GM23248 (cell line): ENCODE data around the gene GPLD1. TPM values are rescaled to one million over a fixed set of nuclear protein-coding genes. Genes with fewer than 3 reads are reported as not detected.

Source experiments
- DNase-seq: peaks from one replicate; pipeline ENCODE4 v3.0.0-alpha.2; 2015
- H2AFZ ChIP-seq: fragments of 200-600 bp; sonication (generic); 2 replicates; pipeline ENCODE4 v1.6.1; 2016; ENCODE audit warnings: antibody characterized with exemption
- H3F3A ChIP-seq: fragments of 200-600 bp; sonication (generic); 2 replicates; pipeline ENCODE4 v1.6.1; 2016; ENCODE audit warnings: mild to moderate bottlenecking, antibody characterized with exemption, mixed run types; ENCODE audit not compliant: insufficient read depth
- H3K27ac ChIP-seq: fragments of 200-600 bp; sonication (generic); 2 replicates; pipeline ENCODE4 v1.5.1; 2016; ENCODE audit warnings: mild to moderate bottlenecking
- H3K27me3 ChIP-seq: fragments of 200-600 bp; sonication (generic); replicated peaks from 2 replicates; pipeline ENCODE4 v1.6.1; 2016; ENCODE audit warnings: mild to moderate bottlenecking; ENCODE audit not compliant: insufficient read depth
- H3K36me3 ChIP-seq: fragments of 200-600 bp; sonication (generic); 2 replicates; pipeline ENCODE4 v1.6.1; 2016; ENCODE audit warnings: low read depth, mild to moderate bottlenecking
- H3K4me1 ChIP-seq: fragments of 200-600 bp; sonication (generic); 2 replicates; pipeline ENCODE4 v1.6.1; 2016; ENCODE audit warnings: mild to moderate bottlenecking; ENCODE audit not compliant: insufficient read depth
- H3K4me2 ChIP-seq: fragments of 200-600 bp; sonication (generic); one replicate; pipeline ENCODE4 v1.6.1; 2016; ENCODE audit warnings: mild to moderate bottlenecking; ENCODE audit not compliant: unreplicated experiment
- H3K4me3 ChIP-seq: fragments of 200-600 bp; sonication (generic); 2 replicates; pipeline ENCODE4 v1.5.1; 2016; ENCODE audit warnings: mild to moderate bottlenecking
- H3K79me2 ChIP-seq: fragments of 200-600 bp; sonication (generic); 2 replicates; pipeline ENCODE4 v1.6.1; 2016; ENCODE audit warnings: mild to moderate bottlenecking; ENCODE audit not compliant: insufficient read depth
- H3K9ac ChIP-seq: fragments of 200-600 bp; sonication (generic); 2 replicates; pipeline ENCODE4 v1.6.1; 2016; ENCODE audit warnings: mild to moderate bottlenecking
- H3K9me2 ChIP-seq: fragments of 200-600 bp; sonication (generic); 2 replicates; pipeline ENCODE4 v1.6.1; 2016; ENCODE audit warnings: mixed run types, mild to moderate bottlenecking, moderate library complexity; ENCODE audit not compliant: insufficient read depth
- H3K9me3 ChIP-seq: fragments of 200-600 bp; sonication (generic); one replicate; pipeline ENCODE4 v1.6.1; 2017; ENCODE audit warnings: low read depth
- H4K20me1 ChIP-seq: fragments of 200-600 bp; sonication (generic); 2 replicates; pipeline ENCODE4 v1.6.0; 2016; ENCODE audit not compliant: insufficient read depth
- EZH2 ChIP-seq: fragments of 200-600 bp; sonication (generic); IDR thresholded peaks from 2 replicates; pipeline ENCODE4 v1.6.1; 2018; ENCODE audit warnings: antibody characterized with exemption, mild to moderate bottlenecking; ENCODE audit not compliant: insufficient read depth, poor library complexity, severe bottlenecking
- EZH2phosphoT487 ChIP-seq: fragments of 200-600 bp; sonication (generic); IDR thresholded peaks from 2 replicates; pipeline ENCODE4 v1.6.1; 2018; ENCODE audit warnings: antibody characterized with exemption, moderate library complexity, mild to moderate bottlenecking, low read depth; ENCODE audit not compliant: insufficient read depth
- WGBS, 2 experiments: methylation state at CpG; one replicate each; pipeline ENCODE4 v1.1.6; 2015 to 2017; ENCODE audit warnings: low lambda C conversion rate in 2 of 2, low coverage in 1 of 2; ENCODE audit errors: missing lambda C conversion rate in 2 of 2; 5-methylcytosine and 5-hydroxymethylcytosine counted together
- in situ Hi-C: fragments of 300-500 bp; cut with MboI; formaldehyde crosslinking; loops from 2 replicates; pipeline ENCODE4 v1.15.0; 2020
- polyA plus RNA-seq: library from polyadenylated mRNA; unstranded; fragments of >200 nt; fragmentation: Nextera tagmentation; extraction: Ambion mirVana; gene quantifications from 2 replicates; pipeline ENCODE4 v1.2.1, GENCODE V29; 2016
- total RNA-seq: library from RNA; depleted of rRNA; stranded (reverse); fragments of >200 nt; shearing (Covaris generic); gene quantifications from 2 replicates; pipeline ENCODE4 v1.2.3, GENCODE V29; 2014

The GPLD1 gene
- total and polyA plus RNA-seq, 2 experiments from 2014 or later, result 0.09 to 0.97 TPM

- no peak overlapping the region for H3K4me2 ChIP-seq
- 46 to 50% methylated on average over 1 of the region's 1 CpG for WGBS, 2 experiments
Measured at GRCh38 chr6:24397631-24398030, 91.7 kb downstream of the GPLD1 start.

DNA sequence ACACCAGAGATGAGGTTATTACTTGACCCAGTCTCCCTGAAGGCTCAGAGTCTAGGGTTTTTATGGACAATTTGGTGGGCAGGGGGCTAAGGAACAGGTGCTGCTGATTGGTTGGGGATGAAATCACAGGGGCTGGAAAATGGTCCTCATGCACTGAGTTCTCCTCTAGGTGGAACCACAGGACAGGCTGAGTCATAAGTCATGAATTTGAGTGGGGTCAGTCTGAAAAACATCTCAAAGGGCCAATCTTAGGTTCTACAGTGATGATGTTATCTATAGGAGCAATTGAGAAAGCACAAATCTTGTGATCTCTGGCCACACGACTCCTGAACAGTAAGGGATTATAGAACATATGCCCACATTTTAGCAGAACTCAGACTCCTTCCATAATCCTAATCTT is 92.6 kb downstream of the GPLD1 start:
- H3F3A ChIP-seq, result peaks cover 16% of the 10 kb centered on the region
- in situ Hi-C loops, result no loop called here
- no peak for DNase-seq
- H3K79me2 ChIP-seq, result peaks cover under 1% of the 10 kb centered on the region; the same call in 1 of the 2 replicates
- H4K20me1 ChIP-seq, result no peaks in the 10 kb centered on the region
- H3K9me3 ChIP-seq, result no peaks in the 10 kb centered on the region
- 0 out of 2 replicates have a peak, but pooled peaks cover 5% of the 10 kb centered on the region for H3K27me3 ChIP-seq
- H3K4me2 ChIP-seq, result no peak overlapping the region
- H3K4me1 ChIP-seq, result peaks cover 10% of the 10 kb centered on the region
- no peak overlapping the region for H2AFZ ChIP-seq
- WGBS, 2 experiments, result 48 to 62% methylated on average over 1 of the region's 1 CpG
- no peak overlapping the region for H3K27ac ChIP-seq
- no peak overlapping the region for H3K9ac ChIP-seq
- no peaks in the 10 kb centered on the region for H3K36me3 ChIP-seq
- TF ChIP-seq EZH2phosphoT487 (no peak), EZH2 (no peak)
- no peaks in the 10 kb centered on the region for H3K9me2 ChIP-seq
- no peak overlapping the region for H3K4me3 ChIP-seq

More at GRCh38 chr6:24397631-24398030, 91.7 kb downstream of the GPLD1 start:
- Histone ChIP-seq H3F3A (peaks cover 16% of the 10 kb centered on the region), H3K4me1 (peaks cover 14% of the 10 kb centered on the region), H3K9me2 (no peaks in the 10 kb centered on the region), H2AFZ (no peak overlapping the region), H3K36me3 (no peaks in the 10 kb centered on the region), H4K20me1 (no peaks in the 10 kb centered on the region), H3K27ac (no peak overlapping the region), H3K9ac (no peak overlapping the region), H3K79me2 (peaks cover 9% of the 10 kb centered on the region), H3K4me3 (no peak overlapping the region), H3K27me3 (0 out of 2 replicates have a peak, but pooled peaks cover 5% of the 10 kb centered on the region), H3K9me3 (no peaks in the 10 kb centered on the region)
- no peak for DNase-seq
- TF ChIP-seq EZH2phosphoT487, result no peak
- TF ChIP-seq EZH2, result no peak
- in situ Hi-C loops, result no loop called here

DNA sequence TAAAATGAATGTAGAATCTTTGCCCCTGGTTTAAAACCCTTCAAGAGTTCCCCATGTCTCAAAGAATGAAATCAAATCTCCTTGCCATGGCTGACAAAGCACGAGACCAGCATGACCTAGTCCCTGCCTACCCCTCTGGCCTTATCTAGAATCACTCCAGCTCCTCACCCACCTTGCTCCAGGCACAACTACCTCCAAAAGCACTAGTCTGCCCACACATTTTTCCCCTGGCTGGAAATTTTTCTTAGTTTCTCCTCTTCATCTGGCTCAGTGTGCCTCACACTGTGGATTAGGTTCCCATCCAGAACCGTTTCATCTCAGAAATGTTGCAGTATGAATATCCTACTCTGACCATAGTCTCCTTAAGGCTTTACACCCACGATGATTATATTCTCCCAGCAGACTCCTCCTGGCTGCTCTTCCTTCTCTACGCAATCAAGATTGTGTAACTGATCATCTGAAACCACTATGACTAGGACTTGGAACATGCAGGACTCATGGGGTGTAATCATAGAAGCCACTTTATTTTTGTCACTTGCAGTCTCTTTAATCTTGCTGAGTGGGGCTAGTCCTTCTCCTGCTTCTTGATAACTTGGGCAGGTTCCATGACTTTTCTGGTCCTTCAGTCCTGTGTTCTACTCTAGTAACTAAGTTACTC is 94.5 kb downstream of the GPLD1 start:
- DNase-seq, result peak; percentile 96
- no peaks in the 10 kb centered on the region for H4K20me1 ChIP-seq
- H3K9ac ChIP-seq, result peak overlapping the region; percentile 51
- H2AFZ ChIP-seq, result peak overlapping the region; percentile 47
- no peaks in the 10 kb centered on the region for H3K79me2 ChIP-seq
- H3K4me3 ChIP-seq, result peak overlapping the region; percentile 20; the same call in 1 of the 2 replicates
- no peaks in the 10 kb centered on the region for H3K9me2 ChIP-seq
- no peaks in the 10 kb centered on the region for H3K9me3 ChIP-seq
- TF ChIP-seq EZH2, result no peak
- no peak for TF ChIP-seq EZH2phosphoT487
- H3K27ac ChIP-seq, result peak overlapping the region; percentile 82
- H3K36me3 ChIP-seq, result no peaks in the 10 kb centered on the region
- H3K27me3 ChIP-seq, result 0 out of 2 replicates have a peak, but pooled peaks cover 5% of the 10 kb centered on the region
- peak overlapping the region; percentile 79 for H3K4me2 ChIP-seq
- in situ Hi-C loops, result no loop called here
- peaks cover 10% of the 10 kb centered on the region for H3K4me1 ChIP-seq
- H3F3A ChIP-seq, result peaks cover 16% of the 10 kb centered on the region
- 21 to 27% methylated on average over 4 of the region's 4 CpGs for WGBS, 2 experiments

DNA sequence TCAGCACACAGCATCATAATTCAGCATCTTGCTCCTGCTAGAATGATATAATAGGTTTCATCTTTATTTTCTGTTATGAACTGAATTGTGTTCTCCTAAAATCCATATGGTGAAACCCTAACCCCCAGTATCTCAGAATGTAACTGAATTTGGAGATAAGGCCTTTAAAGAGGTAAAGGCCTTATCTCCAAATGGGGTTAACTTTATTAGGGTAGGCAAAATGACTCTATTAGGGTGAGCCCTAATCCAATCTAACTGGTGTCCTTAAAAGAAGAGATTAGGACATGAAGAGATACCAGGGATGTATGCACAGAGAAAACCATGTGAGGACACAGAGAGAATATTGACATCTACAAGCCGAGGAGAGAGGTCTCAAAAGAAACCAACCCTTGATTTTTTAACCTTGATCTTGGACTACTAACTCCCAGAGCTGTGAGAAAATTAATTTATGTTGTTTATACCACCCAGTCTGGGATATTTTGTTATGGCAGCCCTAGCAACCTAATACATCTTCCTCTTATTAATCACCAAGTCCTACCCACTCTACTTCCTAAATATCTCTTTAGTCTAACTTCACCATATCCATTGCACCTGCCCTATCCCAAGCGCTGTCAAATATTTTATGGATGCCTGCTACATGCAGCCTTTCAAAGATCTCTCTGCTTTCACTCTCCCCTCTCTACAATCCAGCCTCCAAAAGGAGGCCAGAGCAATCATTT is 95.2 kb downstream of the GPLD1 start:
- H3K79me2 ChIP-seq, result no peaks in the 10 kb centered on the region
- H3K9me2 ChIP-seq, result no peaks in the 10 kb centered on the region
- no peaks in the 10 kb centered on the region for H3K27me3 ChIP-seq
- H3K4me2 ChIP-seq, result peak overlapping the region; percentile 79
- peaks cover 16% of the 10 kb centered on the region for H3F3A ChIP-seq
- H4K20me1 ChIP-seq, result no peaks in the 10 kb centered on the region
- H3K9ac ChIP-seq, result peak overlapping the region; percentile 51
- no peak for DNase-seq
- no peak for TF ChIP-seq EZH2
- no peak for TF ChIP-seq EZH2phosphoT487
- H3K4me3 ChIP-seq, result no peak overlapping the region
- peak overlapping the region; percentile 82 for H3K27ac ChIP-seq
- WGBS, 2 experiments, result 98 to 100% methylated on average over 2 of the region's 2 CpGs
- no peaks in the 10 kb centered on the region for H3K9me3 ChIP-seq
- peaks cover 10% of the 10 kb centered on the region for H3K4me1 ChIP-seq
- in situ Hi-C loops, result no loop called here
- H2AFZ ChIP-seq, result peak overlapping the region; percentile 47
- H3K36me3 ChIP-seq, result no peaks in the 10 kb centered on the region
